HepG2 (cell line): Measurements from ENCODE around the gene PGGT1B. TPM values are rescaled to one million over a fixed set of nuclear protein-coding genes. Genes with fewer than 3 reads are reported as not detected.

Source experiments
- ATAC-seq: fragments of 200-7000 bp; cut with Tn5 transposase; 3 replicates; pipeline ENCODE4 v1.9.1; 2020; ENCODE audit warnings: mild to moderate bottlenecking, moderate library complexity
- BruUV-seq: library from RNA; stranded (reverse); fragments of 400-500 nt; replicated peaks from 2 replicates; lab custom pipeline; 2021; lab: Mats Ljungman, UMichigan
- CTCF ChIA-PET: fragments of 300-600 bp; formaldehyde crosslinking; extraction: SDS; loops from one replicate; lab custom pipeline; 2021; ENCODE audit warnings: low total read pairs, inconsistent platforms, low intra/inter-chr PET ratio; lab: Yijun Ruan, JAX
- POLR2A ChIA-PET: fragments of 350-600 bp; sonication (Branson Sonifier 250); formaldehyde crosslinking; loops from one replicate; lab custom pipeline; 2020; ENCODE audit warnings: antibody characterized with exemption, inconsistent platforms; lab: Yijun Ruan, JAX
- DNase-seq: peaks from one replicate; pipeline ENCODE4 v3.0.0-alpha.2; 2015; ENCODE audit warnings: low spot score
- FAIRE-seq: peaks from 3 replicates; lab custom pipeline; 2011; peaks lifted over from hg19 to GRCh38; lab: Jason Lieb, UNC
- H2AFZ ChIP-seq: one replicate; pipeline ENCODE4 v1.6.1; 2011; ENCODE audit warnings: low read length, inconsistent platforms
- H3K27ac ChIP-seq: fragments of 300-600 bp; 3 replicates; pipeline ENCODE4 v1.8.0; 2011; ENCODE audit warnings: mixed run types, mild to moderate bottlenecking, mixed read lengths, low read length, inconsistent platforms; ENCODE audit not compliant: insufficient read depth; ENCODE audit errors: extremely low read length
- H3K27me3 ChIP-seq, 2 experiments: fragments of 200-600 bp in 1 of 2; 2 replicates in 1 of 2; 3 replicates in 1 of 2; pipeline versions ENCODE4 v1.6.0 to v1.8.0; 2011; ENCODE audit warnings: low read length in 2 of 2, mild to moderate bottlenecking in 2 of 2, moderate library complexity in 2 of 2, inconsistent platforms in 1 of 2; ENCODE audit not compliant: insufficient read depth in 2 of 2, control insufficient read depth in 1 of 2
- H3K36me3 ChIP-seq, 2 experiments: fragments of 200-600 bp in 1 of 2; replicated peaks in 1 of 2; 2 replicates in 1 of 2; 3 replicates in 1 of 2; pipeline versions ENCODE4 v1.5.1 to v1.8.0; 2011; ENCODE audit warnings: low read length in 2 of 2, inconsistent platforms in 1 of 2; ENCODE audit not compliant: insufficient read depth in 2 of 2, control insufficient read depth in 1 of 2
- H3K4me1 ChIP-seq: 2 replicates; pipeline ENCODE4 v1.5.1; 2012; ENCODE audit warnings: low read length, inconsistent platforms; ENCODE audit not compliant: insufficient read depth
- H3K4me2 ChIP-seq: 2 replicates; pipeline ENCODE4 v1.6.0; 2011; ENCODE audit warnings: low read depth, low read length, inconsistent platforms
- H3K4me3 ChIP-seq, 3 experiments: fragments of 200-600 bp in 1 of 3; sonication (generic), shearing (Covaris generic) in 1 of 3; replicated peaks in 1 of 3; 2 replicates each; pipeline ENCODE4 v1.5.1; 2011 to 2016; ENCODE audit warnings: low read length in 3 of 3, inconsistent platforms in 2 of 3, low read depth in 2 of 3, mild to moderate bottlenecking in 2 of 3, control low read depth in 1 of 3, mixed read lengths in 1 of 3; ENCODE audit not compliant: insufficient read depth in 1 of 3
- H3K79me2 ChIP-seq: one replicate; pipeline ENCODE4 v1.6.1; 2011; ENCODE audit warnings: low read length, inconsistent platforms; ENCODE audit not compliant: insufficient read depth
- H3K9ac ChIP-seq: 2 replicates; pipeline ENCODE4 v1.6.0; 2011; ENCODE audit warnings: mild to moderate bottlenecking, low read depth, low read length, inconsistent platforms; ENCODE audit not compliant: insufficient read depth
- H3K9me3 ChIP-seq: 2 replicates; pipeline ENCODE4 v1.5.1; 2012; ENCODE audit warnings: mild to moderate bottlenecking, low read length
- H4K20me1 ChIP-seq: 2 replicates; pipeline ENCODE4 v1.6.0; 2011; ENCODE audit warnings: inconsistent platforms, mild to moderate bottlenecking, low read length, moderate library complexity; ENCODE audit not compliant: insufficient read depth
- BCLAF1 ChIP-seq: fragments of 450-650 bp; IDR thresholded peaks from 2 replicates; pipeline ENCODE4 v1.6.1; 2017; ENCODE audit warnings: mild to moderate bottlenecking
- CC2D1A ChIP-seq: sonication (generic); formaldehyde crosslinking; IDR thresholded peaks from 2 replicates; pipeline ENCODE4 v1.8.1; 2023; ENCODE audit warnings: mild to moderate bottlenecking, missing genetic modification reagents
- MED8 ChIP-seq: sonication (generic); formaldehyde crosslinking; IDR thresholded peaks from 2 replicates; pipeline ENCODE4 v1.8.1; 2023; ENCODE audit warnings: mild to moderate bottlenecking, missing genetic modification reagents; ENCODE audit not compliant: insufficient replicate concordance
- NFE2L2 ChIP-seq: fragments of 150-350 bp; IDR thresholded peaks from 2 replicates; pipeline ENCODE4 v1.6.1; 2014; ENCODE audit warnings: low read length
- ZBTB7A ChIP-seq: sonication (generic); formaldehyde crosslinking; IDR thresholded peaks from 2 replicates; pipeline ENCODE4 v1.8.0; 2022; ENCODE audit warnings: mild to moderate bottlenecking, missing genetic modification reagents
- ZFP36L2 ChIP-seq: sonication (generic); formaldehyde crosslinking; IDR thresholded peaks from 2 replicates; pipeline ENCODE4 v1.4.0; 2020; ENCODE audit warnings: missing genetic modification reagents
- ZNF230 ChIP-seq: sonication (generic); formaldehyde crosslinking; IDR thresholded peaks from 2 replicates; pipeline ENCODE4 v1.4.0; 2020; ENCODE audit warnings: mild to moderate bottlenecking, missing genetic modification reagents
- ZNF75D ChIP-seq: sonication (generic); formaldehyde crosslinking; IDR thresholded peaks from 2 replicates; pipeline ENCODE4 v1.8.1; 2023; ENCODE audit warnings: missing genetic modification reagents, mild to moderate bottlenecking, borderline replicate concordance
- ZNF784 ChIP-seq: sonication (generic); formaldehyde crosslinking; IDR thresholded peaks from 2 replicates; pipeline ENCODE4 v1.5.1; 2020; ENCODE audit warnings: missing genetic modification reagents, mild to moderate bottlenecking, borderline replicate concordance
- ZNF816 ChIP-seq: sonication (generic); formaldehyde crosslinking; IDR thresholded peaks from 2 replicates; pipeline ENCODE4 v1.8.0; 2022; ENCODE audit warnings: missing genetic modification reagents, mild to moderate bottlenecking, borderline replicate concordance
- WGBS: methylation state at CpG from one replicate; pipeline ENCODE4 v1.1.6; 2017; ENCODE audit warnings: low lambda C conversion rate; 5-methylcytosine and 5-hydroxymethylcytosine counted together
- in situ Hi-C: cut with HindIII; loops from 2 replicates; pipeline ENCODE4 v1.10.0; 2017; ENCODE audit warnings: low pct_unique_long_range_greater_than_20kb; ENCODE audit not compliant: extremely low pct_ligation_motif_present
- intact Hi-C: fragments of 100-400 bp; cut with micrococcal nuclease; formaldehyde crosslinking; loops from one replicate; pipeline ENCODE4 v1.10.0; 2022; ENCODE audit not compliant: unreplicated experiment
- polyA plus RNA-seq, 8 experiments: library from polyadenylated mRNA; depleted of rRNA in 3 of 8; stranded (reverse) in 7 of 8; unstranded in 1 of 8; fragments of >200 nt; fragmentation: Illumina TruSeq in 4 of 8; extraction: Trizol in 4 of 8; gene quantifications; 2 replicates each; pipeline versions ENCODE4 v1.2.1 to v1.2.3, GENCODE V29; 2011 to 2016; ENCODE audit warnings: low read depth in 4 of 8, missing spikeins in 1 of 8, mixed read lengths in 1 of 8; ENCODE audit not compliant: insufficient read depth in 1 of 8
- total RNA-seq, 5 experiments: library from RNA; depleted of rRNA; stranded (reverse); fragments of >200 nt; fragmentation: Illumina TruSeq; extraction: Trizol; gene quantifications; 2 replicates each; pipeline ENCODE4 v1.2.3, GENCODE V29; 2016; ENCODE audit warnings: low read depth in 1 of 5
- TF ChIP-seq, protein P1 (sequence below): sonication (generic); formaldehyde crosslinking; IDR thresholded peaks from 2 replicates; pipeline ENCODE4 v1.9.0; 2021; ENCODE audit warnings: missing genetic modification reagents, mild to moderate bottlenecking, borderline replicate concordance

PGGT1B gene
- total and polyA plus RNA-seq, 2 of the 13 experiments (the other 11 are each of a cell fraction or from before 2014, with no cell fraction given): 2.4 to 42.7 TPM

GRCh38 chr5:115229606-115230005, 33.1 kb downstream of the PGGT1B start:
- FAIRE-seq (no peak), ATAC-seq (no peak), DNase-seq (no peak)
- WGBS: 95% methylated on average over 1 of the region's 1 CpG
- POLR2A ChIA-PET: no interaction called here
- intact Hi-C loops: no loop called here
- no peak overlapping the region for H3K4me2 ChIP-seq
- H3K9me3 ChIP-seq: no peaks in the 10 kb centered on the region
- no peak overlapping the region for H3K9ac ChIP-seq
- TF ChIP-seq CC2D1A (CRISPR knock-in tag): no peak
- no peak for TF ChIP-seq ZFP36L2
- no peak for TF ChIP-seq BCLAF1
- no peak for TF ChIP-seq ZNF784 (CRISPR knock-in tag)
- no peak for TF ChIP-seq ZBTB7A
- TF ChIP-seq, protein P1, sequence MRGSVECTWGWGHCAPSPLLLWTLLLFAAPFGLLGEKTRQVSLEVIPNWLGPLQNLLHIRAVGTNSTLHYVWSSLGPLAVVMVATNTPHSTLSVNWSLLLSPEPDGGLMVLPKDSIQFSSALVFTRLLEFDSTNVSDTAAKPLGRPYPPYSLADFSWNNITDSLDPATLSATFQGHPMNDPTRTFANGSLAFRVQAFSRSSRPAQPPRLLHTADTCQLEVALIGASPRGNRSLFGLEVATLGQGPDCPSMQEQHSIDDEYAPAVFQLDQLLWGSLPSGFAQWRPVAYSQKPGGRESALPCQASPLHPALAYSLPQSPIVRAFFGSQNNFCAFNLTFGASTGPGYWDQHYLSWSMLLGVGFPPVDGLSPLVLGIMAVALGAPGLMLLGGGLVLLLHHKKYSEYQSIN (CRISPR knock-in tag): no peak
- TF ChIP-seq NFE2L2: no peak
- TF ChIP-seq ZNF75D: no peak
- no peak for TF ChIP-seq MED8
- TF ChIP-seq ZNF816 (CRISPR knock-in tag): no peak
- no peak for TF ChIP-seq ZNF230 (CRISPR knock-in tag)
- H3K36me3 ChIP-seq: peaks cover 7 to 53% of the 10 kb centered on the region in 2 experiments
- BruUV-seq: no TSS peak
- in situ Hi-C loops: no loop called here
- no peak overlapping the region for H2AFZ ChIP-seq
- CTCF ChIA-PET: no interaction called here
- H3K27me3 ChIP-seq: no peaks in the 10 kb centered on the region
- no peak overlapping the region for H3K4me3 ChIP-seq
- H3K4me1 ChIP-seq: no peaks in the 10 kb centered on the region
- no peak overlapping the region for H3K27ac ChIP-seq
- H4K20me1 ChIP-seq: no peaks in the 10 kb centered on the region; the same call in 1 of the 2 replicates
- no peaks in the 10 kb centered on the region for H3K79me2 ChIP-seq
